SIG-M5 (cell line): Measurements from ENCODE around the gene KRT3.
"Not testable (repeated sequence)": the region's sequence is repeated elsewhere in the genome, so short reads cannot be mapped to it uniquely, and the experiment has no call there.

Source experiments
- DNase-seq: peaks from one replicate; lab custom pipeline; 2025; lab: John Stamatoyannopoulos, UW

The KRT3 gene

GRCh38 chr12:52760623-52761022 lies 35.3 kb downstream of the KRT3 start:
- DNase-seq = no peak

GRCh38 chr12:52759695-52760094 lies 36.2 kb downstream of the KRT3 start:
- no peak for DNase-seq

- no peak for DNase-seq
Measured at GRCh38 chr12:52759218-52759617, 36.7 kb downstream of the KRT3 start.

GRCh38 chr12:52757449-52758176 lies 38.3 kb downstream of the KRT3 start:
- DNase-seq = no peak

GRCh38 chr12:52756281-52756960 lies 39.5 kb downstream of the KRT3 start:
- DNase-seq = no peak

GRCh38 chr12:52755533-52755932 lies 40.4 kb downstream of the KRT3 start:
- no peak for DNase-seq

GRCh38 chr12:52754135-52754534 lies 41.8 kb downstream of the KRT3 start:
- DNase-seq = no peak

GRCh38 chr12:52753283-52753682 lies 42.6 kb downstream of the KRT3 start:
- DNase-seq = no peak

- no peak for DNase-seq
Measured at GRCh38 chr12:52752516-52752915, 43.4 kb downstream of the KRT3 start.

- DNase-seq = no peak
Measured at GRCh38 chr12:52751795-52752194, 44.1 kb downstream of the KRT3 start.

- not testable (repeated sequence) for DNase-seq
Measured at GRCh38 chr12:52750532-52750931, 45.4 kb downstream of the KRT3 start.

GRCh38 chr12:52749827-52750226 lies 46.1 kb downstream of the KRT3 start:
- no peak for DNase-seq

- no peak for DNase-seq
Measured at GRCh38 chr12:52748578-52748977, 47.3 kb downstream of the KRT3 start.

- DNase-seq = no peak
Measured at GRCh38 chr12:52745554-52745953, 50.4 kb downstream of the KRT3 start.

- DNase-seq = no peak
Measured at GRCh38 chr12:52744493-52745156, 51.3 kb downstream of the KRT3 start.

- DNase-seq = no peak
Measured at GRCh38 chr12:52742822-52743457, 53.0 kb downstream of the KRT3 start.

- DNase-seq = no peak
Measured at GRCh38 chr12:52742196-52742580, 53.7 kb downstream of the KRT3 start.

GRCh38 chr12:52741375-52742195 lies 54.3 kb downstream of the KRT3 start:
- no peak for DNase-seq

- DNase-seq = no peak
Measured at GRCh38 chr12:52740584-52740983, 55.3 kb downstream of the KRT3 start.

GRCh38 chr12:52739963-52740362 lies 56.0 kb downstream of the KRT3 start:
- no peak for DNase-seq
